G401 (cell line): Measurements from ENCODE around the gene SOBP. TPM values are rescaled to one million over a fixed set of nuclear protein-coding genes. Genes with fewer than 3 reads are reported as not detected.

ENCODE experiments used
- DNase-seq: peaks from one replicate; pipeline ENCODE4 v3.0.0-alpha.2; 2015; ENCODE audit warnings: low spot score
- in situ Hi-C: cut with HindIII; loops from 2 replicates; pipeline ENCODE4 v1.10.0; 2016; ENCODE audit warnings: low sequenced_read_pairs, mixed read lengths
- total RNA-seq: library from RNA; depleted of rRNA; stranded (reverse); fragments of >200 nt; shearing (Covaris generic); gene quantifications from 2 replicates; pipeline ENCODE4 v1.2.3, GENCODE V29; 2014

SOBP gene
- total RNA-seq, 1 experiment from 2014 or later, result 3.7 TPM

DNA sequence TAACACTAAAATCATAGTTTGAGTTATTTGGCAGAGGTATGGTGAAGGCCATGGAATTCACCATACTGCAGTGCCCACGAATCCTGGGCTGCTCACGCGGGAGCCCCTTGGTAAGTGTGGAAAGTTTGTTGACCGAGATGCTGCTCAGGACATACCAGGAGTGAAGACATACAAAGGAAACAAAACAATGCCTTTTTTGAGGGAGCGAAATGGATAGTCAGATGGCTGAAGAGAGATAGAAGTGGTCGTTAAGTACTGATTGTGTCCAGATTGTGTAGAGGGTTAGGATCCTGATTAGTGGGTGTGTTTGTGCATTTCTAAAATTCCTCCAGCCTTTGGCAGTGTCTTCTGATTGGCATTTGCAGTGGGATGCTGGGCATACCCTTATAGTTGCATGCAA lies 83.0 kb downstream of the SOBP start:
- in situ Hi-C loops, result no loop called here

DNA sequence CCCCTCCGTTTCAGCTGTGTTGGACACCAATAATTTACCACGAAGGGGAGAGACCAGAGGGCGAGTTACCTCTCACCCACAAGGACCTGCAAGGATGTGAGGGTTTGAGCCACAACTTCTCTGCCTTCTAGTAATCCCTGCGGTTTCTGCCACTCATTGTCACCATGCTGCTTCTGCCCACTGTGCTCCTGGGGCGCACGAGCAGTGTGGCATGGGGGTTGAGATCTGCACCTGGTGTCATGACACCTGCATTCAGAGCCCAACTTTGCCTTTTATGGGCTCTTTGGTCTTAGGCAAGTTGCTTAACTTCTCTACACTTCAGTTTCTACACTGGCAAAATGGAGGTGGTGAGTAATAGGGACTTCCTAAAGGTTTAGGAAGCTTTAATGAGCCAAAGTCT lies 84.9 kb downstream of the SOBP start:
- in situ Hi-C loops, result no loop called here
- no peak for DNase-seq

More for the DNA sequence above, 83.0 kb downstream of the SOBP start:
- no peak for DNase-seq

DNA sequence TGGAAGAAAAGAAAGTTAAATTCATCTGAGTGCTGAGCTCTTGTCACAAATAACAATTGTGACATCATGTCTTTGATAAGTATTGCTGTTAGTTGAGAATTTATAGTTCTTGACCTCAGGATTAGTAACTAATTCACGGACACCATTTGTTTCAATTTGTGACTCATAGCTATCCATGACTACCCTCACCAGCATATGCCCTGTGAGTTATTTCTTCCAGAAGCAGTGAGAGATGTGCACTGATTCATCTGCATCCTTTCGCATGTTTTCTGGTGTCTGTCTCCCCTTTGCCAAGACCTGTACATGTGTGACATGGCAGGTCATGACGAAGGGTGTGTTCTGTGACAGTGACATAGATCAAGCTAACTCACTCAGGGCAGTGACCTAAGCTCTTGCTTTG lies 86.9 kb downstream of the SOBP start:
- in situ Hi-C loops, result no loop called here
- no peak for DNase-seq

GRCh38 chr6:107578642-107579341 lies 88.9 kb downstream of the SOBP start:
- in situ Hi-C loops, result no loop called here
- no peak for DNase-seq

DNA sequence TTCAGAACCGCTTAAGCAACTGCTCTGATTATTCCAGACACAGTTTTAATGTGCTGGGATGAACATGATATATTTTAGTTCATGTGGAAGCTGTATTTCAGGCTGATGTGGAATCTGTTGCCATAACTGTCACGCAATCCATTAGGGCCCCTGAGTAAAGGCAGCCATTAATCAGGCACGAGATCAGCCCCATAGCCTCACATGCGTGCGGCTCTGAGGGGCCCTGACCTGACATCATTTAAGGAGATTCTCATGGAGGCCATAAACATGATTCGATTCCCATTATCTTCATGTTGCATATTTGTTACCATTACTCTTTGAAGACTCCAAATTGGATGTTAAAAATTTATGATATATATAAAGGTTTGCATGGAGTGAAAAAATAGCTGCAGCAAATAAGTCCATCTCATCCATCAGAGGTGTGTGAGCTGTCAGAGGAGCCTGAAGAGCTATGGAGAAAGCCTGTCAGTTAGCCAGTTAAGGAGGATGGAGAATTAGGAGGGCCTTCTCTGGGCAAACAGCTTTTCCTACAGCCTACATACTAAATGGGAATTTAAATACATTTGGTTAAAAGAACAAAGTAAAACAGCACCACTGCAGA lies 89.6 kb downstream of the SOBP start:
- DNase-seq, result no peak
- in situ Hi-C loops, result no loop called here

DNA sequence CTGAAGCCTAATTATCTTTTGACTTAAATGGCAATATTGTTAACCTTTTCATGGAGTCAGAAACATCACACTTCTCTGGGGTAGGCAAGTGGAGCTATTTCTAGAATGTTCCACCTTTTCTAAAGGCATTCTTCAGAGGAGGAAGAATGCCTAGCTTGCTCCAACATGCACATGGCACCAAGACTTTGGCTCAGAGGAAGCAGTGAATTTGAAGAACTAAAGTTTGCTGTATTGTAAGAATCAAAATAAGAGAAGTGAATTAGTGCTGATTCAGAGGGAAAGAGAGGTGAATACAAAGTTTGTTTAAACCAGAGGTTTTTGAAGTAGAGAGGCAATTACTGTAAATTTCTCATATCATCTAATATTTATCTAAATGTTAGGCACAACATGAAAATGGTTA lies 92.2 kb downstream of the SOBP start:
- DNase-seq, result no peak
- in situ Hi-C loops, result no loop called here

DNA sequence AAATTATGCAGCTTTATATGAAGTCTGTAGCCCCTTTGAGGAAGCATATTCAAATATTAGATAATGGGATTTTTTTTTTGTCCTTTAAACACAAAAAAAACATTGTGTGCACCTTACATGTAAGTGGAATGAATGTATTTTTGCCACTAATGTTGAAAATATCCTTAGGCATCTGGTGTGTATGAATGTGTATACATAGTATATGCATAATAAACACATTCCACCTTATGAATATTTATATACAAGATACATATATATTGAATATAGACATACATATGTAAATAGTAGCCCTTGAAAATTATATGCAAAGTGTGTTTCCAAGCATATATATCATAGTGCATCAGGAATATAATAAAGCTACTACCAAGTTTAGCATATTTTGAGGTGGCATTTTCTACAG lies 94.8 kb downstream of the SOBP start:
- DNase-seq, result no peak
- in situ Hi-C loops, result no loop called here

- DNase-seq, result no peak
- in situ Hi-C loops, result no loop called here
Measured at GRCh38 chr6:107585815-107586435, 96.0 kb downstream of the SOBP start.

GRCh38 chr6:107587451-107587850 lies 97.5 kb downstream of the SOBP start:
- in situ Hi-C loops, result no loop called here
- DNase-seq, result no peak

DNA sequence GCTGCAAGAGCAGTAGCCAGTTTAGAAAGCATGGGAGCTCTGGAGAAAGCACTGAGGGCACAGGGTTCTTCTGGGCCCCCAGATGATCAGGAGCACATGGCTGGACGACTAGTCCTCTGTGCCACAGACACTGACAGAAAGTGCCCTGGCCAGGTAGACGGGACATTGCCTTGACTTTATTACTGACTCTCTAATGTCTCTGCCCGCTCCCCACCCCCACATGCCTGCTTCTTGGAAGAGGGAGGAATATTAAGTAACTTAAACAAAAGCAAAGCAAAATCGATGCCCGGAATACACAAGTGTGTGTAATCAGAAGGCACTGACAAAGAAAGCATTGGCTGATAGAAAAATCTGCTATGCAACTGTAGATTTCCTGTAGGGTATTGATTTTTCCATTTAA lies 99.3 kb downstream of the SOBP start:
- in situ Hi-C loops, result no loop called here

GRCh38 chr6:107589934-107590333 lies 100.0 kb downstream of the SOBP start:
- no peak for DNase-seq
- in situ Hi-C loops, result no loop called here

More for the DNA sequence above, 99.3 kb downstream of the SOBP start:
- DNase-seq, result no peak

GRCh38 chr6:107590378-107590777 lies 100.5 kb downstream of the SOBP start:
- in situ Hi-C loops, result no loop called here
- DNase-seq, result no peak

- in situ Hi-C loops, result no loop called here
- DNase-seq, result no peak
Measured at GRCh38 chr6:107591346-107591745, 101.4 kb downstream of the SOBP start.

GRCh38 chr6:107592806-107593205 lies 102.9 kb downstream of the SOBP start:
- no peak for DNase-seq
- in situ Hi-C loops, result no loop called here

DNA sequence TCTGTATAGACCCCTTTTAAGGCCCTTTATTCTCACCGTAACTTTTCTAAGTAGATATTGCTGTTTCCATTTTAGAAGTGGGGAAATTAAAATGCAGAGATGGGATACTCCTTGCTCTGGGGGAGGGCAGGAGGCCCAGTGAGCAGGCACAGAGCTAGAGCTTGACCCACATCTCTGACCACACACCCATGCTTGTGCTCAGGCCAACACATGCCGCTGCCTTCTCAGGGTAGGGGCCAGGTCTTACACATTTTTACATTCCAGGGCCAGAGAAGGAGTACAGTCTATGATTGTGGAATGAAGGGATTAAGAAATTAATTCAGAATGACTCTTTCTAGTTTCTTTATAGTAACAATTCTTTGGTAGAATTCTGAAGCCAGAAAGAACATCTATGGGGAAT lies 104.8 kb downstream of the SOBP start:
- no peak for DNase-seq
- in situ Hi-C loops, result no loop called here

GRCh38 chr6:107598091-107598490 lies 108.2 kb downstream of the SOBP start:
- in situ Hi-C loops, result no loop called here
- no peak for DNase-seq

DNA sequence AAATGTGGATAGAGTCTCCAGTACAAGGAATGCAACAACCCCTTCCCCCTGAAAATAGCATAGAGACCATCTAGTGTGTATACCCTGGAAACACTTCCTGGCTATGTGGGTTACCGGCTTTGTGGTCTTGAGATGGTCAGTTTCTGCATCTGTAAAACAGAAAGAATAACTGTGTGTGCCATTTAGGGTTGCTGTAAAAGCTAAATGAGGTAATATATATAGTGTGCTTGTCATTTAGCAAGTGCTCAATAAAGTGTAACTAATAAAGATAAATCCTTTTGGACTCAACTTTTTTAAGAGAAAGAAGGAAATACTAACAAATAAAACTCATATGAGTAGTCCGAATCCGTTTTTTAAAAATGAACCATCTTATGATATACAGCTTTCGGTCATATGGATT lies 109.1 kb downstream of the SOBP start:
- no peak for DNase-seq
- in situ Hi-C loops, result no loop called here

DNA sequence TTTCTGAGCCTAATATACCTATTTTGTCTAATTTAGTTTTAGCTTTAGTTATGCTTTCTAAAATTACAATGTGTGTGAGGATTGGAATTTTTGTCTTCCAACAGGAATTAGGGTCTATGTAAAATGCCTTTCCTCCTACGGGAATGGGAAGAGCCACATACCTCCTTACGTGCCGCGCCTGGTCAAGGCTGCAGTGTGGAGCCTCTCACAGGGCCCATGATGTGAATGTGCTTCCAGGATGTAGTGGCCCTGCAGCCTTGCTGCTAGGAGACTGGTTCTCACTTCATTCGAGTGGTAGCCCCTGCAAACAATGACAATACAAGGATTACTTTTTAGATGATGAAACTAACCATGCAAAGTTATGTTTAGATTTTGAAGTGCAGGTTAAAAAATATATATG lies 110.2 kb downstream of the SOBP start:
- DNase-seq, result no peak
- in situ Hi-C loops, result no loop called here

GRCh38 chr6:107600936-107601335 lies 111.0 kb downstream of the SOBP start:
- in situ Hi-C loops, result no loop called here
- DNase-seq, result no peak

GRCh38 chr6:107601406-107601805 lies 111.5 kb downstream of the SOBP start:
- DNase-seq, result no peak
- in situ Hi-C loops, result no loop called here
